PC-9 (cell line): ENCODE data around the gene GRAMD2A. TPM values are rescaled to one million over a fixed set of nuclear protein-coding genes. Genes with fewer than 3 reads are reported as not detected.

Experiments used
- BruUV-seq: library from RNA; stranded (reverse); fragments of 400-500 nt; replicated peaks from 2 replicates; lab custom pipeline; 2021; lab: Mats Ljungman, UMichigan
- CTCF ChIA-PET: fragments of 300-600 bp; sonication (Branson Sonifier 250); formaldehyde crosslinking; loops from one replicate; lab custom pipeline; 2022; ENCODE audit warnings: antibody characterized with exemption; lab: Charles Lee
- POLR2A ChIA-PET: fragments of 300-600 bp; sonication (Branson Sonifier 250); formaldehyde crosslinking; loops from one replicate; lab custom pipeline; 2022; ENCODE audit warnings: antibody characterized with exemption; ENCODE audit not compliant: unreplicated experiment; lab: Charles Lee
- DNase-seq, 2 experiments: peaks; one replicate each; pipeline versions ENCODE4 v3.0.0 to v3.0.0-alpha.2; 2015 to 2022; ENCODE audit warnings: mixed read lengths in 1 of 2
- H2AFZ ChIP-seq: fragments of 200-600 bp; sonication (generic); 2 replicates; pipeline ENCODE4 v1.8.1; 2017; ENCODE audit warnings: antibody characterized with exemption
- H3F3A ChIP-seq: fragments of 200-600 bp; sonication (generic); 2 replicates; pipeline ENCODE4 v1.8.1; 2017; ENCODE audit warnings: antibody characterized with exemption, mild to moderate bottlenecking, low read depth; ENCODE audit not compliant: insufficient read depth
- H3K27ac ChIP-seq: fragments of 200-600 bp; sonication (generic); 2 replicates; pipeline ENCODE4 v1.6.1; 2016; ENCODE audit warnings: mixed run types
- H3K27me3 ChIP-seq: fragments of 200-600 bp; sonication (generic); 2 replicates; pipeline ENCODE4 v1.6.1; 2016; ENCODE audit warnings: low read depth, mixed run types; ENCODE audit not compliant: insufficient read depth
- H3K36me3 ChIP-seq: fragments of 200-600 bp; sonication (generic); 2 replicates; pipeline ENCODE4 v1.6.1; 2016; ENCODE audit warnings: low read depth, mixed run types
- H3K4me1 ChIP-seq: fragments of 200-600 bp; sonication (generic); replicated peaks from 2 replicates; pipeline ENCODE4 v1.6.1; 2016; ENCODE audit warnings: mixed run types; ENCODE audit not compliant: insufficient read depth
- H3K4me2 ChIP-seq: fragments of 200-600 bp; sonication (generic); 2 replicates; pipeline ENCODE4 v1.6.1; 2017; ENCODE audit warnings: mixed run types
- H3K4me3 ChIP-seq: fragments of 200-600 bp; sonication (generic); 2 replicates; pipeline ENCODE4 v1.6.1; 2016; ENCODE audit warnings: mixed run types
- H3K79me2 ChIP-seq: fragments of 200-600 bp; sonication (generic); 2 replicates; pipeline ENCODE4 v1.6.1; 2017; ENCODE audit warnings: low read depth, mixed run types
- H3K9me2 ChIP-seq: fragments of 200-600 bp; sonication (generic); 2 replicates; pipeline ENCODE4 v1.8.1; 2017; ENCODE audit warnings: mild to moderate bottlenecking; ENCODE audit not compliant: insufficient read depth
- H3K9me3 ChIP-seq: fragments of 200-600 bp; sonication (generic); 2 replicates; pipeline ENCODE4 v1.8.1; 2016; ENCODE audit warnings: low read depth; ENCODE audit not compliant: insufficient read depth
- H4K20me1 ChIP-seq: fragments of 200-600 bp; sonication (generic); 2 replicates; pipeline ENCODE4 v1.8.1; 2017; ENCODE audit not compliant: insufficient read depth
- EZH2 ChIP-seq: fragments of 200-600 bp; sonication (generic); IDR thresholded peaks from 2 replicates; pipeline ENCODE4 v1.8.0; 2017; ENCODE audit warnings: antibody characterized with exemption, low read depth
- intact Hi-C: fragments of 100-400 bp; cut with micrococcal nuclease; formaldehyde crosslinking; loops from one replicate; pipeline ENCODE4 v1.10.0; 2022; ENCODE audit not compliant: unreplicated experiment
- total RNA-seq: library from RNA; stranded (reverse); gene quantifications from 2 replicates; pipeline ENCODE4 v1.2.3, GENCODE V29; 2021
- TF ChIP-seq, protein P1 (sequence below): fragments of 200-600 bp; sonication (generic); conservative IDR thresholded peaks from 2 replicates; pipeline ENCODE4 v1.6.1; 2017; ENCODE audit warnings: mixed run types, antibody characterized with exemption, mild to moderate bottlenecking, moderate library complexity

GRAMD2A gene
- total RNA-seq, 1 experiment from 2014 or later: 60.2 TPM

DNA sequence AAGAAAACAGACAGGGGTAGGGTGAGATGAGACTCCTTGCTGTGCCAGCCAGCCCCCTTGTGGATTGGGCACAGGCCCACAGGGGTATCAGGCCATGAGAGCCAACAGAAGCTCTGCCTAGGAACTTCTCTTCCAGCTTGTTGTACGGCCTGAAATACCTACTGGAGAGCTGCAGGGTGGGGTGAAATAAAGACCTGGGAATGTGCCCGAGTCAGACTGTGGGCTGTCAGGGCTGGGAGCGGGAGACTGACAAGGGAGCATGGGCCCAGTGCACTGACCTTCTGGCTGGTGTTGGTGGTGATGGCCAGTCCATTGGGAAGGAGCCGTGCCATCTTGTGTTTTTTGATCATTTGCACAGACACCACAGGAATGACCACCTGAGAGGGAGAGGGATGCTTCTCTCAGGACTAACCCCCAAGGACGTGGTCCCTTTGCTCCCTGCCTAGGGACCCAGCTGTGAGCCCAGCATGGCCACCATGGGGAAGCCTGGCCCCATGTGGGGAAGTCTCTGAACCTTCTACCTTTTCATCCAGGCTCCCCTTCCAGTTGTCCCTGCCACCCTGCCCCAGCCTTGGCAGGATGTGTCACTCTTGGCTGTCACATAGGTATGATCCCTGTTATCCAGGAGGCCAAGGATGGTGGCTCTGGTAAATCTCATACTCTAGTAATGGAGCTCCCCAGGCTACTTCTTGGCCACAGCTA is 30.7 kb downstream of the GRAMD2A start:
- ChIA-PET CTCF (no interaction called here), POLR2A (no interaction called here)
- H4K20me1 ChIP-seq: no peaks in the 10 kb centered on the region
- peaks cover 22% of the 10 kb centered on the region for H3K36me3 ChIP-seq
- H3K9me2 ChIP-seq: no peaks in the 10 kb centered on the region
- BruUV-seq: no TSS peak
- H2AFZ ChIP-seq: no peak overlapping the region
- H3F3A ChIP-seq: peaks cover 41% of the 10 kb centered on the region
- DNase-seq: no peak
- H3K79me2 ChIP-seq: peaks cover 31% of the 10 kb centered on the region
- no peaks in the 10 kb centered on the region for H3K27me3 ChIP-seq
- H3K9me3 ChIP-seq: no peaks in the 10 kb centered on the region
- TF ChIP-seq, protein P1, sequence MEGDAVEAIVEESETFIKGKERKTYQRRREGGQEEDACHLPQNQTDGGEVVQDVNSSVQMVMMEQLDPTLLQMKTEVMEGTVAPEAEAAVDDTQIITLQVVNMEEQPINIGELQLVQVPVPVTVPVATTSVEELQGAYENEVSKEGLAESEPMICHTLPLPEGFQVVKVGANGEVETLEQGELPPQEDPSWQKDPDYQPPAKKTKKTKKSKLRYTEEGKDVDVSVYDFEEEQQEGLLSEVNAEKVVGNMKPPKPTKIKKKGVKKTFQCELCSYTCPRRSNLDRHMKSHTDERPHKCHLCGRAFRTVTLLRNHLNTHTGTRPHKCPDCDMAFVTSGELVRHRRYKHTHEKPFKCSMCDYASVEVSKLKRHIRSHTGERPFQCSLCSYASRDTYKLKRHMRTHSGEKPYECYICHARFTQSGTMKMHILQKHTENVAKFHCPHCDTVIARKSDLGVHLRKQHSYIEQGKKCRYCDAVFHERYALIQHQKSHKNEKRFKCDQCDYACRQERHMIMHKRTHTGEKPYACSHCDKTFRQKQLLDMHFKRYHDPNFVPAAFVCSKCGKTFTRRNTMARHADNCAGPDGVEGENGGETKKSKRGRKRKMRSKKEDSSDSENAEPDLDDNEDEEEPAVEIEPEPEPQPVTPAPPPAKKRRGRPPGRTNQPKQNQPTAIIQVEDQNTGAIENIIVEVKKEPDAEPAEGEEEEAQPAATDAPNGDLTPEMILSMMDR: no peak
- no peak for TF ChIP-seq EZH2
- peak overlapping the region; percentile 66; the same call in 1 of the 2 replicates for H3K4me3 ChIP-seq
- peak overlapping the region; percentile 99 for H3K4me2 ChIP-seq
- H3K4me1 ChIP-seq: peaks cover 51% of the 10 kb centered on the region
- peak overlapping the region; percentile 96 for H3K27ac ChIP-seq
- intact Hi-C loops: no loop called here

DNA sequence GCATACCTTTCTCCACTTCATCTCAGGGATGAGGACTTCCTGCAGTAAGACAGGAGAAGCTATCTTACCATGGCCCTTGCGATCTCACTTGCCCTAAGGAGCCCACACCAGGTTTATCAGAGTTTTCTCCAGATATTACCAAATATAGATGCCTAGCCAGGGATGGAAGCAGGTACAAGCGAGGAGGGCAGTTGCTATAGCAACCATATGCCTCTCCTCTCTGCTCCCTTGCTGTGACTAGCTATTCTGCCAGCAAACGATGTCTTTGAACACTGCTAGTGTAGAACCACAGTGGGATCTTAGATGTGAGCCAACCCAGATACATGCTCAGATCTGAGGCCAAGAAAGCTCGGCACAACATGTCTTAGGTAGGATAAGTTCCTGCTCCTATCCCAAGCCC is 33.9 kb downstream of the GRAMD2A start:
- H3K9me3 ChIP-seq: no peaks in the 10 kb centered on the region
- peaks cover 21% of the 10 kb centered on the region for H3F3A ChIP-seq
- no peaks in the 10 kb centered on the region for H3K9me2 ChIP-seq
- DNase-seq: no peak
- no peak overlapping the region for H3K4me3 ChIP-seq
- H4K20me1 ChIP-seq: no peaks in the 10 kb centered on the region
- no TSS peak for BruUV-seq
- intact Hi-C loops: no loop called here
- ChIA-PET POLR2A (interaction anchor here (0.6 kb wide), 1 partner anchor 411 kb away, joined by 3 read pairs; no protein-coding TSS in a partner anchor), CTCF (no interaction called here)
- no peak overlapping the region for H3K27ac ChIP-seq
- H2AFZ ChIP-seq: no peak overlapping the region
- TF ChIP-seq, protein P1: no peak
- TF ChIP-seq EZH2: no peak
- no peaks in the 10 kb centered on the region for H3K27me3 ChIP-seq
- H3K36me3 ChIP-seq: peaks cover 22% of the 10 kb centered on the region
- H3K4me1 ChIP-seq: peaks cover 23% of the 10 kb centered on the region
- no peak overlapping the region for H3K4me2 ChIP-seq
- peaks cover 26% of the 10 kb centered on the region for H3K79me2 ChIP-seq

DNA sequence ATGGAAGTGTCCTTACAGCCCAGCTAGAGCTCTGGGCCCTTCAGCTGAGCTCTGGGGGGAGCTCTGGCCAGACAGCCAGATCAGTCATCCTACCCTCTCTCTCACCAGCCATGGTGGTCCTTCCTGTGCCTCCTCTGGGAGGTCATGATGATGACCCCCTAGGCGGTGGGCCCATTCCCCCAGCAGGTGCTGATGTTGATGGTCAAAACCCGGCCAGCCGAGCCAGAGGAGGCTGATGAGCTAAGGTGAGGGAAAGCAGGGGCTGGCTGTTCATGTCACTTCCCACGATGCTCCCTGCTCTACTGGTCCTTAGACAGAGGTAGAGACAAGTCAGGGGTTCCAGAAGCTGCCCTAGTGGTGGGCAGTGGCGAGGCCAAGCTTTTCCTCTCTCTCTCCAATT is 35.0 kb downstream of the GRAMD2A start:
- Histone ChIP-seq H4K20me1 (no peaks in the 10 kb centered on the region), H2AFZ (no peak overlapping the region), H3K9me2 (no peaks in the 10 kb centered on the region), H3K4me1 (peaks cover 13% of the 10 kb centered on the region), H3K4me3 (no peak overlapping the region), H3K27ac (no peak overlapping the region), H3K9me3 (no peaks in the 10 kb centered on the region), H3K27me3 (no peaks in the 10 kb centered on the region), H3K4me2 (no peak overlapping the region), H3K36me3 (peaks cover 22% of the 10 kb centered on the region), H3K79me2 (peaks cover 22% of the 10 kb centered on the region), H3F3A (peaks cover 10% of the 10 kb centered on the region)
- intact Hi-C loops: no loop called here
- DNase-seq: no peak
- BruUV-seq: no TSS peak
- CTCF ChIA-PET: no interaction called here
- POLR2A ChIA-PET: interaction anchor here (0.6 kb wide), 1 partner anchor 70 kb away, joined by 3 read pairs; no protein-coding TSS in a partner anchor
- TF ChIP-seq, protein P1: no peak
- TF ChIP-seq EZH2: no peak
